ENCODE results near the gene IFNA4.

GRCh38 chr9:21155501-21155900 lies 31.9 kb downstream of the IFNA4 start:
- TF ChIP-seq CTCF (IDR thresholded peaks at IDR 0.05) (no peak), POLR2A (IDR thresholded peaks at IDR 0.05) (no peak)

Data from body of pancreas (tissue), 4 donors.